ENCODE data around the gene EXOC2.

DNA sequence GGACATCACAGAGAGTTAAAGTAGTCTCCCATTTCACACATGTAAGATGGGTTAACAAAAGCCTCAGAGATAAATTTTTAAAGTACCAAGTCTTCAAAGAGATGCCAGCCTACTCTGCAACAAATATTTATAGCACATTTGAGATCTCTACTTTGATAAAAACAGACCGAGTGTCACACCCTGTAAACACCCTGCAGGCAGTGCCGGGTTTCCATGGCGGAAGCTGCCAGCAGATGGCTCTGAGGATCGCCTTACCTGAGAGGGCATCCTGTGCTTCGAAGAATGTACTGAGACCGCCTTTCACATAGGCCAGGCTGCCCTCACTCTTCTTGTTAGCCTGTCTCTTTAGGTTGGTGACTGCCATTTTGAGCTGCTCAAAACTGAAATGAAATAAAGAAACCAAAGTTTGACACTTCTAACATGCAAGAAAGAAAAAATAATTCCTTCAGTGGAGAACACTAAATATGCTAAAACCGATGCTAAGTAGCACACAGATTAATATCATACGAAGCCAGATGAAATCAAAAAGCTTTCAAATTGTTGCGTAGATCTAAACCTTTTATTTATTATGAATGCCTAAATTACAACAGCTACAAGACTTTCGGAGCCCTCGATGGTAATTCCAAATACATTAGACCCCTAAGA is 75.4 kb downstream of the EXOC2 start:
- TF ChIP-seq POLR2AphosphoS5 (IDR thresholded peaks at IDR 0.05), result no peak
- TF ChIP-seq, protein P1, sequence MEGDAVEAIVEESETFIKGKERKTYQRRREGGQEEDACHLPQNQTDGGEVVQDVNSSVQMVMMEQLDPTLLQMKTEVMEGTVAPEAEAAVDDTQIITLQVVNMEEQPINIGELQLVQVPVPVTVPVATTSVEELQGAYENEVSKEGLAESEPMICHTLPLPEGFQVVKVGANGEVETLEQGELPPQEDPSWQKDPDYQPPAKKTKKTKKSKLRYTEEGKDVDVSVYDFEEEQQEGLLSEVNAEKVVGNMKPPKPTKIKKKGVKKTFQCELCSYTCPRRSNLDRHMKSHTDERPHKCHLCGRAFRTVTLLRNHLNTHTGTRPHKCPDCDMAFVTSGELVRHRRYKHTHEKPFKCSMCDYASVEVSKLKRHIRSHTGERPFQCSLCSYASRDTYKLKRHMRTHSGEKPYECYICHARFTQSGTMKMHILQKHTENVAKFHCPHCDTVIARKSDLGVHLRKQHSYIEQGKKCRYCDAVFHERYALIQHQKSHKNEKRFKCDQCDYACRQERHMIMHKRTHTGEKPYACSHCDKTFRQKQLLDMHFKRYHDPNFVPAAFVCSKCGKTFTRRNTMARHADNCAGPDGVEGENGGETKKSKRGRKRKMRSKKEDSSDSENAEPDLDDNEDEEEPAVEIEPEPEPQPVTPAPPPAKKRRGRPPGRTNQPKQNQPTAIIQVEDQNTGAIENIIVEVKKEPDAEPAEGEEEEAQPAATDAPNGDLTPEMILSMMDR (IDR thresholded peaks at IDR 0.05), result peak in 1 of 3 donors; percentile 37
- TF ChIP-seq POLR2A (IDR thresholded peaks at IDR 0.05), result no peak

Measured in breast epithelium (tissue), 3 donors.